ENCODE measurements around the gene FGFBP1.
A peak's percentile ranks its signal among the peaks of the same experiment; 100 is the strongest.

FGFBP1 gene

GRCh38 chr4:15961781-15962510, 23.4 kb upstream of the FGFBP1 start:
- TF ChIP-seq CTCF (conservative IDR thresholded peaks at IDR 0.05; ENCODE audit: low read depth) = no peak
- POLR2A ChIA-PET (ENCODE audit: low non-redundant PET) = no interaction called here
- CTCF ChIA-PET = interaction anchor here (0.8 kb wide), 1 partner anchor 79 kb away, joined by 3 read pairs; no protein-coding TSS in a partner anchor
- no peak overlapping the region for H3K27ac ChIP-seq
- no peak for DNase-seq (ENCODE audit: low spot score)

GRCh38 chr4:15958562-15958961, 20.0 kb upstream of the FGFBP1 start:
- ChIA-PET POLR2A (ENCODE audit: low non-redundant PET) (no interaction called here), CTCF (no interaction called here)
- DNase-seq (ENCODE audit: low spot score) = no peak
- H3K27ac ChIP-seq = no peak overlapping the region
- TF ChIP-seq CTCF (conservative IDR thresholded peaks at IDR 0.05; ENCODE audit: low read depth) = no peak

GRCh38 chr4:15956179-15956850, 17.8 kb upstream of the FGFBP1 start:
- ChIA-PET CTCF (interaction anchor here (0.6 to 2.2 kb wide), 14 partner anchors 9 to 305 kb away, joined by 3 to 36 read pairs (median 4); no protein-coding TSS in a partner anchor), POLR2A (ENCODE audit: low non-redundant PET) (interaction anchor here (0.5 kb wide), 1 partner anchor 18 kb away, joined by 3 read pairs; the partner anchor contains the start of gene FGFBP1)
- DNase-seq (ENCODE audit: low spot score) = peak; percentile 69
- peak overlapping the region; percentile 8; the same call in 1 of the 2 replicates for H3K27ac ChIP-seq
- TF ChIP-seq CTCF (conservative IDR thresholded peaks at IDR 0.05; ENCODE audit: low read depth) = peak; percentile 96

GRCh38 chr4:15955670-15956069, 17.1 kb upstream of the FGFBP1 start:
- no peak for DNase-seq (ENCODE audit: low spot score)
- TF ChIP-seq CTCF (conservative IDR thresholded peaks at IDR 0.05; ENCODE audit: low read depth) = no peak
- CTCF ChIA-PET = interaction anchor here (0.6 to 2.2 kb wide), 12 partner anchors 9 to 304 kb away, joined by 3 to 36 read pairs (median 4); no protein-coding TSS in a partner anchor
- POLR2A ChIA-PET (ENCODE audit: low non-redundant PET) = interaction anchor here (0.5 to 0.6 kb wide), 2 partner anchors 17 to 193 kb away, joined by 3 read pairs; partner anchors contain the start of gene FGFBP1
- H3K27ac ChIP-seq = peak overlapping the region; percentile 8; the same call in 1 of the 2 replicates

GRCh38 chr4:15953625-15954024, 15.1 kb upstream of the FGFBP1 start:
- DNase-seq (ENCODE audit: low spot score) = no peak
- POLR2A ChIA-PET (ENCODE audit: low non-redundant PET) = no interaction called here
- no peak overlapping the region for H3K27ac ChIP-seq
- no peak for TF ChIP-seq CTCF (conservative IDR thresholded peaks at IDR 0.05; ENCODE audit: low read depth)
- CTCF ChIA-PET = interaction anchor here (1.1 kb wide), 1 partner anchor 71 kb away, joined by 3 read pairs; no protein-coding TSS in a partner anchor

- H3K27ac ChIP-seq = no peak overlapping the region
- DNase-seq (ENCODE audit: low spot score) = no peak
- ChIA-PET POLR2A (ENCODE audit: low non-redundant PET) (no interaction called here), CTCF (no interaction called here)
- no peak for TF ChIP-seq CTCF (conservative IDR thresholded peaks at IDR 0.05; ENCODE audit: low read depth)
These were observed 13.2 kb upstream of the FGFBP1 start for GRCh38 chr4:15951781-15952180.
